ENCODE measurements around the gene MAP6.

DNA sequence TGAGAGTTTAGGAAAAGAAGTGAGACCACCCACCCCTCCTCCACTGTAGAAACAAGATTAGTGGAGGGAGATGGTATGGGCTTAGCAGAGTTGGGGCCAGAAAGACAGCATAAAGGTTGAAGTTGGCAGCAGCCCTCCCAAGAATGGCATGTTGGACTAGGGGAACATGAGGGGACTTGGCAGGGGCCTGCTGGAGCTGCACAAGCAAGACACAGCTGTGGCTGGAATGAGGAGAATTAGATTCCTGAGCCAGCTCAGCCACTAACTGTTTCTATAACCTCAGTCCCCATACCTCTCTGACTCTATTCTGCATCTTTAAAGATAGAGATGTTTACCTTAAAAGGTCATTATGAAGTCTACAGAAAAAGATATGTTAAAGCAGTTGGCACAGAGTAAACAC, 13.2 kb downstream of the MAP6 start:
- TF ChIP-seq EZH2phosphoT487 (IDR thresholded peaks at IDR 0.05; ENCODE audit: unreplicated experiment) (no peak), EZH2 (IDR thresholded peaks at IDR 0.05; ENCODE audit: low read depth, unreplicated experiment) (no peak)
